Measurements from ENCODE around the gene PRKCA.

DNA sequence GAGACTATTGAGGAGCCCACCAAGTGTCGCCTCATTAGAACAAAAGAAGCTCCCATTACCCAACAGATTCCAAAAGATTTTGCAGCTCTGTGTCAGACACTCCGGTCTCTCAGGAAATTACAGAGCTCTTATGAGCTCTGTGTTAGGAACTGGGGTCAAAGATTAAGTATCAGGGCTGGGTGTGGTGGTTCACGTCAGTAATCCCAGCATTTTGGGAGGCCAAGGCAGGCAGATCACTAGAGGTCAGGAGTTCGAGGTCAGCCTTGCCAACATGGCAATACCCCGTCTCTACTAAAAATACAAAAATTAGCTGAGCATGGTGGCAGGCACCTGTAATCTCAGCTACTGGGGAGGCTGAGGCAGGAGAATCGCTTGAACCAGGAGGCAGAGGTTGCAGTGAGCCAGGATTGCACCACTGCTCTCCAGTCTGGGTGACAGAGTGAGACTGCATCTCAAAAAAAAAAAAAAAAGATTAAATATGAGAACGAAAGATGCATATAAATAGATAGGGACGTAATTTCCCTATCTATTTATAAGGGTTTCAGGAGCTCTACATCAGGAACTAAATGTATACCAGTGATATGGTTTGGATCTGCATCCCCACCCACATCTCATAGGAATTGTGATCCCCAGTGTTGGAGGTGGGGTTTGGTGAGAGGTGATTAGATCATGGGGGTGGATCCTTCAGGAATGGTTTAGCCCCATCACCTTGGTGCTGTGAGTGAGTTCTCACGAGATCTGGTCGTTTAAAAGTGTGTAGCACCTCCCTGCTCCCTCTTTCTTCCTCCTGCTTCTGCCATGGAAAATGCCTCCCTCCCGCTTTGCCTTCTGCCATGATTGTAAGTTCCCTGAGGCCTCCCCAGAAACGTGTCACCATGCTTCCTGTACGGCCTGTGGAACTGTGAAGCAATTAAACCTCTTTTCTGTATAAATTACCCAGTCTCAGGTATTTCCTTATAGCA lies 111.4 kb downstream of the PRKCA start:
- TF ChIP-seq REST (IDR thresholded peaks at IDR 0.05; ENCODE audit: borderline replicate concordance) (no peak), REST (CRISPR knock-in tag; IDR thresholded peaks at IDR 0.05; ENCODE audit: low read depth) (no peak), POLR2A (conservative IDR thresholded peaks at IDR 0.05) (no peak), TCF7L2 (IDR thresholded peaks at IDR 0.05; ENCODE audit: low read depth, low read length) (no peak)

Measured in K562 (cell line).